Tibial nerve (tissue), 3 donors: ENCODE data around the gene CS.

ENCODE experiments used
- POLR2A ChIP-seq, 2 donors: fragments of 450-650 bp; IDR thresholded peaks; one replicate each; pipeline ENCODE4 v1.6.1; 2017; ENCODE audit warnings: antibody characterized with exemption in 2 of 2, mild to moderate bottlenecking in 2 of 2, moderate library complexity in 2 of 2
- TF ChIP-seq, protein P1 (sequence below), 5 experiments: fragments of 200-600 bp in 3 of 5; fragments of 450-650 bp in 2 of 5; sonication (generic) in 3 of 5; IDR thresholded peaks; one replicate each; pipeline ENCODE4 v1.5.1; 2016 to 2019; ENCODE audit warnings: antibody characterized with exemption in 5 of 5, mild to moderate bottlenecking in 3 of 5, moderate library complexity in 2 of 5

DNA sequence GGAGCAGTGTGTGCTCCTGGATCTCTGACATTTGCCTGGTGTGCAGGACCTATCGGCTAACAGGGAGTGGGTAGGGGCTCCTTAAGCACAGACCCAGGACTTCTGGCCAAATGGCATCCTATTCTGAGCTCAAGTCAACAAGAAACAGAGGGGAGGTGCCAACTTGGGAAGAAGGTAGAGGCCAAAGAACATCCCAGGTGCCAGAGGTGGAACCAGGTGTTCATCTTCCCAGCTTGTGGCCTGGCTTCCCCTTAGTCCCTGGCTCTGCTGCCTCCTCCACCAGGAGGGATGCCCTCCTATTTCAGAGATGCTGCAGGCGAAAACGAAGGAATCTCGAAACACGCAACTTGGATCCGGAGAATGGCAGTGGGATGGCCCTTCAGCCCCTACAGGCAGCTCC, 64.0 kb downstream of the CS start:
- TF ChIP-seq, protein P1, sequence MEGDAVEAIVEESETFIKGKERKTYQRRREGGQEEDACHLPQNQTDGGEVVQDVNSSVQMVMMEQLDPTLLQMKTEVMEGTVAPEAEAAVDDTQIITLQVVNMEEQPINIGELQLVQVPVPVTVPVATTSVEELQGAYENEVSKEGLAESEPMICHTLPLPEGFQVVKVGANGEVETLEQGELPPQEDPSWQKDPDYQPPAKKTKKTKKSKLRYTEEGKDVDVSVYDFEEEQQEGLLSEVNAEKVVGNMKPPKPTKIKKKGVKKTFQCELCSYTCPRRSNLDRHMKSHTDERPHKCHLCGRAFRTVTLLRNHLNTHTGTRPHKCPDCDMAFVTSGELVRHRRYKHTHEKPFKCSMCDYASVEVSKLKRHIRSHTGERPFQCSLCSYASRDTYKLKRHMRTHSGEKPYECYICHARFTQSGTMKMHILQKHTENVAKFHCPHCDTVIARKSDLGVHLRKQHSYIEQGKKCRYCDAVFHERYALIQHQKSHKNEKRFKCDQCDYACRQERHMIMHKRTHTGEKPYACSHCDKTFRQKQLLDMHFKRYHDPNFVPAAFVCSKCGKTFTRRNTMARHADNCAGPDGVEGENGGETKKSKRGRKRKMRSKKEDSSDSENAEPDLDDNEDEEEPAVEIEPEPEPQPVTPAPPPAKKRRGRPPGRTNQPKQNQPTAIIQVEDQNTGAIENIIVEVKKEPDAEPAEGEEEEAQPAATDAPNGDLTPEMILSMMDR (IDR thresholded peaks at IDR 0.05), result no peak
- TF ChIP-seq POLR2A (IDR thresholded peaks at IDR 0.05), result no peak
